ENCODE results near the gene UBE2L3.
"Not testable (repeated sequence)": the region's sequence is repeated elsewhere in the genome, so short reads cannot be mapped to it uniquely, and the experiment has no call there.

The UBE2L3 gene

DNA sequence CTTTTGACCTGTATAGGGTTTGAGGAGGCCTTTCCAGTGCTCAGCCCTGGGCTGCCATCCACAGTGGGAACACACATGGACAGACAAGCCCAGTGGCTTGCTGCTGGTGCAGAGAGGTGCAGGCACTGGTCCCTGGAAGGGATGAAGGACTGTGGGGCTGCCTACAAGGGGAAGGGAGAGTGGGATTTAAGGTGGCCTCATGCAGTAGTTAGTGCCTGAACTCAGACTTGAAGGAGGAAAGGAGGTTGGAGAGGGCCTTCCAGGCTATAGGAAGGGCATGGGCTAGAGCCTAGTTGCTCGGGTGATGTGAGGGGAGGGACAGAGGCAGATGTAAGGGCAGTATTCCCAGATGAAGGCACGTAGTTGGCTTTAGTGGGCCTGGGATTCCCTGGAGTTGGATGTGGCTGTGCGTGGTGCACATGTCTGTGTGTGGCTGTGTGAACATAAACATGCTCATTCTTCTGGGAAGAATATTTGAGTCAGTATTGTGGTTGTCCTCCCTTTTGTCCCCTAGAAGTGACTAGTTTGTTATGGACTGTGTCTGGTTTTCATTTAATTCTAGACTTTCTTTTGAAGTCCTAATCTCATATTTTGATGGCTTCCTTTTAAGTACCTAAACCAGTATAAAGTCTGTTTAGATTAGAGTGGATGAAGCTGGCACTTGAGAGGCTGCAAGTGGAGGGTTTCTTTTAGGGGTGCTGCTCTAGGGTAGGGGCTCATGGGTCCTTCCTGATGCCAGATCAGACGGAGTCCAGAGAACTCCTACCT lies 43.9 kb downstream of the UBE2L3 start:
- Mint-ChIP-seq H3K4me1 (no peaks in the 10 kb centered on the region), H3K27ac (no peak overlapping the region), H3K27me3 (ENCODE audit: low read depth) (no peaks in the 10 kb centered on the region), H3K9me3 (no peaks in the 10 kb centered on the region), H3K4me3 (no peak overlapping the region), H3K36me3 (ENCODE audit: low read depth) (peaks cover 45% of the 10 kb centered on the region)
- TF ChIP-seq, protein P1, sequence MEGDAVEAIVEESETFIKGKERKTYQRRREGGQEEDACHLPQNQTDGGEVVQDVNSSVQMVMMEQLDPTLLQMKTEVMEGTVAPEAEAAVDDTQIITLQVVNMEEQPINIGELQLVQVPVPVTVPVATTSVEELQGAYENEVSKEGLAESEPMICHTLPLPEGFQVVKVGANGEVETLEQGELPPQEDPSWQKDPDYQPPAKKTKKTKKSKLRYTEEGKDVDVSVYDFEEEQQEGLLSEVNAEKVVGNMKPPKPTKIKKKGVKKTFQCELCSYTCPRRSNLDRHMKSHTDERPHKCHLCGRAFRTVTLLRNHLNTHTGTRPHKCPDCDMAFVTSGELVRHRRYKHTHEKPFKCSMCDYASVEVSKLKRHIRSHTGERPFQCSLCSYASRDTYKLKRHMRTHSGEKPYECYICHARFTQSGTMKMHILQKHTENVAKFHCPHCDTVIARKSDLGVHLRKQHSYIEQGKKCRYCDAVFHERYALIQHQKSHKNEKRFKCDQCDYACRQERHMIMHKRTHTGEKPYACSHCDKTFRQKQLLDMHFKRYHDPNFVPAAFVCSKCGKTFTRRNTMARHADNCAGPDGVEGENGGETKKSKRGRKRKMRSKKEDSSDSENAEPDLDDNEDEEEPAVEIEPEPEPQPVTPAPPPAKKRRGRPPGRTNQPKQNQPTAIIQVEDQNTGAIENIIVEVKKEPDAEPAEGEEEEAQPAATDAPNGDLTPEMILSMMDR (IDR thresholded peaks at IDR 0.05; ENCODE audit: unreplicated experiment in 3 of 3), result no peak

DNA sequence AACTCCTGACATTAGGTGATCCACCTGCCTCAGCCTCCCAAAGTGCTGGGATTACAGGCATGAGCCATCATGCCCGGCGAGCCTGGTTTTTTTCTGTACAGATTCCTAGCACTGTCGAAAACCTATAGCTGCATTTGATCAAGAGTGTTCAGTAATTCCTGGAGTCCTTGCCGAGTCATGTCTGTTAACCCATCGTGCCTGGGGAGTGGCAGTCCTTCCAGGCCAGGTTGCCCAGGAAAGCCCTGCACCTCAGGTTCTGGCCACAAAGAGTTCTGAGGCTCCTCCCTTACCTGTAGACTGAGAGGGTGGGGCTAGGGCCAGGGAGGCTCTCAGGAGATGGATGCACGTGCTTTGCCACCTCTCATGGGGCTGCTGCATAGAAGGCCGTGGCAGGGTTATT lies 45.3 kb downstream of the UBE2L3 start:
- Mint-ChIP-seq H3K4me3 (no peak overlapping the region), H3K27ac (no peak overlapping the region), H3K4me1 (no peaks in the 10 kb centered on the region), H3K27me3 (ENCODE audit: low read depth) (no peaks in the 10 kb centered on the region), H3K9me3 (no peaks in the 10 kb centered on the region), H3K36me3 (ENCODE audit: low read depth) (peaks cover 41% of the 10 kb centered on the region)
- TF ChIP-seq, protein P1 (IDR thresholded peaks at IDR 0.05; ENCODE audit: unreplicated experiment in 3 of 3), result no peak

DNA sequence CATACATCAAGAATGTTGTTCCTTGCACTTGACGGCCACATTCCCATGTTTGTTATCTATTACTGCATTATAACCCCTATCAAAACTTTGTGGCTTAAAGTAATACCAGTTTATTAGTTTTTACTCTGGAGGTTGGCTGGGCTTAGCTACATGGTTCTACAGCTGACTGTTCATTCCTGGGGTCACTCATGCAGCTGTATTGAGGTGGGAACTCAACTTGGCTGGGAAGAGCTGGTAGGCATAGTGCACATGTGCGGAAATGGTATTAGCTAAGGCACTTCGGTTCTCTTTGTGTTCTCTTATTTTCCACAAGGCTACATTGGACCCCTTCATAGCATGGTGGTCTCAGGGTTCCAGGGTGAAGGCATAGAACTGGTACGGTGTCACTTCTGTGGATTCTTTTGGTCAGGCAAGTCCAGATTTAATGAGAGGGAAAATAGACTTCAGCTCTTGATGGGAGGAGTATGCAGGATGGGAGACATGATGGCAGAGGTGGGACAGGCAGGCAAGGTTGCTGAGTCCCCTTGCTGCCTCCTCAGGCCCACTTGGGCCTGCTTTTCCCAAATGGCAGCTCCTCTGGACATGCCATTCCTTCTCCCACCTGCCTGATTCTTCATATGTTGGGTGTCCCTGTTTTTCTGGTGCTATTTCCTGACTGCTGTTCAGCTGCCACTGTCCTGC lies 46.2 kb downstream of the UBE2L3 start:
- Mint-ChIP-seq H3K9me3 (no peaks in the 10 kb centered on the region), H3K36me3 (ENCODE audit: low read depth) (peaks cover 38% of the 10 kb centered on the region), H3K4me3 (no peak overlapping the region), H3K27ac (no peak overlapping the region), H3K27me3 (ENCODE audit: low read depth) (no peaks in the 10 kb centered on the region), H3K4me1 (no peaks in the 10 kb centered on the region)
- TF ChIP-seq, protein P1 (IDR thresholded peaks at IDR 0.05; ENCODE audit: unreplicated experiment in 3 of 3), result no peak

DNA sequence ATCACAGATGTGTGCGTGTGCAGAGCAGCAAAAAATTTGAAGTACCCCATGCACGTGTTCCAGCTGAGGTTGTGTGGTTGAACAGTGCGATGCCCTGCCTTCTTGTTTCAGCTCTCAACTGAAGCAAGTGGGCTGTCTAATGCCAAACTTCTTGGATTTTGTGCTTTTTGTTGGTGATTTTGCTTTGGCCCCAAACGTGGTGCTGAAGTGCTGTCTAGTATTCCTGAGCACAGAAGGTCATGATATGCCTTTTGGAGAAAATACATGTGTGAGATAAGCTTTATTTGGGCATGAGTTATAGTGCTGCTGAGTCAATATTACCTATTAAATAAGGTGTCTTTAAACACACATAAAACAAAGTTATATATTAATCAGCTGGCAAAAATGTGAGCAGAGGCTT lies 48.2 kb downstream of the UBE2L3 start:
- Mint-ChIP-seq H3K36me3 (ENCODE audit: low read depth) (peaks cover 38% of the 10 kb centered on the region), H3K9me3 (no peaks in the 10 kb centered on the region), H3K4me1 (peaks cover 5% of the 10 kb centered on the region), H3K27ac (peak overlapping the region in 1 of 3 experiments; percentile 17), H3K4me3 (no peak overlapping the region), H3K27me3 (ENCODE audit: low read depth) (no peaks in the 10 kb centered on the region)
- TF ChIP-seq, protein P1 (IDR thresholded peaks at IDR 0.05; ENCODE audit: unreplicated experiment in 3 of 3), result no peak

DNA sequence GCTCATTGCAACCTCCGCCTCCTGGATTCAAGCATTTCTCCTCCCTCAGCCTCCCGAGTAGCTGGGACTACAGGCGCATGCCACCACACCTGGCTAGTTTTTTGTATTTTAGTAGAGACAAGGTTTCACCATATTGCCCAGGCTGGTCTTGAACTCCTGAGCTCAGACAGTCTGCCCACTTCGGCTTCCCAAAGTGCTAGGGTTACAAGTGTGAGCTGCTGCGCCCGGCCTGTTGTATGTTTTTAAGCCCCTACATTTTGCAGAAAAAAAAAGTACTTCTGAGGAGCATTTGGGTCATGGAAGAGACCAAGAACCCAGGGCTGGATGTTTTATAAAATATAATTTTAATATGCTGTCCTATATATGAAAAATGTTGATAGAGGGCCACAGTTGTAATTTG lies 49.8 kb downstream of the UBE2L3 start:
- H3K27ac Mint-ChIP-seq; H3K27me3 Mint-ChIP-seq (ENCODE audit: low read depth); H3K9me3 Mint-ChIP-seq; H3K4me3 Mint-ChIP-seq: not testable (repeated sequence)
- Mint-ChIP-seq H3K36me3 (ENCODE audit: low read depth) (peaks cover 32% of the 10 kb centered on the region), H3K4me1 (peaks cover 11% of the 10 kb centered on the region)

DNA sequence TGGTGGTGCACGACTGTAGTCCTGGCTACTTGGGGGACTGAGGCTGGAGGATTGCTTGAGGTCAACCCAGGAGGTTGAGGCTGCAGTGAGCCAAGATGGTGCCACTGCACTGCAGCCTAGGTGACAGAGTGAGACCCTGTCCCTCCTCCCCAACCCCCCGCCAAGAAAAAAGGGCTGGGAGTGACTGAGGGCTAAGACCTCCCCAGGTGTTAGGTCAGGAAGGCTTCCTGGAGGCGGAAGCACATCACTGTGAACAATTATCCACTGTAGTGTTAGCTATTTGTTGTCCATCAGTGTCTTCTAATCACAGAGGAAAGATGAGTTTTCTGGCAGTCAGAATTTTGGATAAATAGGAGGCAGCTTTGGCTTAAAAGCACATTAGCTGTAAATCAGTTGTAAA lies 53.5 kb downstream of the UBE2L3 start:
- TF ChIP-seq, protein P1 (IDR thresholded peaks at IDR 0.05; ENCODE audit: unreplicated experiment in 3 of 3), result no peak
- peaks cover 22% of the 10 kb centered on the region for H3K36me3 Mint-ChIP-seq (ENCODE audit: low read depth)
- no peak overlapping the region for H3K4me3 Mint-ChIP-seq
- no peak overlapping the region for H3K27ac Mint-ChIP-seq
- H3K27me3 Mint-ChIP-seq (ENCODE audit: low read depth), result no peaks in the 10 kb centered on the region
- H3K4me1 Mint-ChIP-seq, result peaks cover 29% of the 10 kb centered on the region
- no peaks in the 10 kb centered on the region for H3K9me3 Mint-ChIP-seq
